Spleen (tissue), 11 donors: ENCODE data around the gene ADCY1. TPM values are rescaled to one million over a fixed set of nuclear protein-coding genes. Genes with fewer than 3 reads are reported as not detected.

Experiments used
- DNase-seq: peaks from one replicate; pipeline ENCODE4 v3.0.0-alpha.2; 2020
- H3K27ac ChIP-seq, 8 donors: fragments of 200-600 bp; sonication (generic) in 7 of 8; 1 replicate in 4 of 8; 2 replicates in 4 of 8; pipeline versions ENCODE4 v1.5.0 to v1.8.0; 2016 to 2021; ENCODE audit warnings: inconsistent platforms in 4 of 8, mild to moderate bottlenecking in 4 of 8, moderate library complexity in 1 of 8
- H3K27me3 ChIP-seq, 7 donors: fragments of 200-600 bp; sonication (generic) in 6 of 7; replicated peaks in 1 of 7; 1 replicate in 4 of 7; 2 replicates in 3 of 7; pipeline versions ENCODE4 v1.5.0 to v1.8.0; 2016 to 2021; ENCODE audit warnings: inconsistent platforms in 3 of 7, mild to moderate bottlenecking in 1 of 7
- H3K36me3 ChIP-seq, 6 donors: fragments of 200-600 bp; sonication (generic) in 5 of 6; 1 replicate in 4 of 6; 2 replicates in 2 of 6; pipeline versions ENCODE4 v1.5.0 to v1.8.0; 2016 to 2021; ENCODE audit warnings: inconsistent platforms in 2 of 6
- H3K4me1 ChIP-seq, 6 donors: fragments of 200-600 bp; sonication (generic) in 5 of 6; 1 replicate in 3 of 6; 2 replicates in 3 of 6; pipeline versions ENCODE4 v1.5.0 to v1.8.0; 2016 to 2021; ENCODE audit warnings: inconsistent platforms in 3 of 6
- H3K4me3 ChIP-seq, 8 donors: fragments of 200-600 bp; sonication (generic) in 7 of 8; 1 replicate in 4 of 8; 2 replicates in 4 of 8; pipeline versions ENCODE4 v1.5.0 to v1.8.0; 2016 to 2021; ENCODE audit warnings: inconsistent platforms in 4 of 8, mild to moderate bottlenecking in 4 of 8, moderate library complexity in 2 of 8
- H3K9me3 ChIP-seq, 8 donors: fragments of 200-600 bp; sonication (generic) in 7 of 8; 1 replicate in 4 of 8; 2 replicates in 4 of 8; pipeline versions ENCODE4 v1.5.0 to v1.8.0; 2016 to 2021; ENCODE audit warnings: inconsistent platforms in 4 of 8
- CTCF ChIP-seq, 11 experiments: fragments of 200-600 bp in 7 of 11; fragments of 450-650 bp in 4 of 11; sonication (generic) in 4 of 11; IDR thresholded peaks in 8 of 11; conservative IDR thresholded peaks in 3 of 11; 1 replicate in 7 of 11; 2 replicates in 4 of 11; pipeline versions ENCODE4 v1.4.0 to v1.8.0; 2016 to 2021; ENCODE audit warnings: antibody characterized with exemption in 11 of 11, inconsistent platforms in 4 of 11, mild to moderate bottlenecking in 1 of 11
- POLR2A ChIP-seq, 3 donors: fragments of 450-650 bp; IDR thresholded peaks; one replicate each; pipeline ENCODE4 v1.5.1; 2017; ENCODE audit warnings: antibody characterized with exemption in 3 of 3, mild to moderate bottlenecking in 1 of 3
- POLR2AphosphoS5 ChIP-seq, 3 donors: sonication (generic); formaldehyde crosslinking; IDR thresholded peaks; one replicate each; pipeline ENCODE4 v1.5.1; 2017; ENCODE audit warnings: antibody characterized with exemption in 3 of 3
- WGBS, 5 donors: extraction: QIAGEN DNeasy Blood & Tissue Kit in 3 of 5; methylation state at CpG; one replicate each; pipeline versions ENCODE4 v1.1.5 to v1.1.7; 2013 to 2018; 5-methylcytosine and 5-hydroxymethylcytosine counted together
- intact Hi-C: fragments of 100-400 bp; cut with DNase I; formaldehyde crosslinking; loops from one replicate; pipeline ENCODE4 v1.15.0; 2023; ENCODE audit warnings: low total_unique reads
- polyA plus RNA-seq, 3 donors: library from polyadenylated mRNA; stranded (reverse); fragments of 200-250 nt; gene quantifications; one replicate each; pipeline ENCODE4 v1.2.1, GENCODE V29; 2013
- total RNA-seq, 7 donors: library from RNA; depleted of rRNA in 3 of 7; stranded (reverse); fragments of >200 nt in 3 of 7; fragmentation: NEBNext Ultra II Directional in 4 of 7; extraction: Animal tissue kit (Norgen Biotek cat#: 25700) in 4 of 7; gene quantifications; one replicate each; pipeline versions ENCODE4 v1.1.0 to v1.2.1, GENCODE V29; 2016 to 2021
- donor health status: healthy with polysubstance abuse.
- donor health status: DM: no; HTN: no; CAD: no; lungs with moderate emphysema.
- donor health status: DM: no; HTN: no; CAD: no.
- donor health status: Bipolar disorder and iron deficiency.
- donor health status: healthy.
- donor health status: DM: no; HTN: no; CAD: no.
- donor health status: DM: yes; HTN: yes; CAD: no.

Gene ADCY1
- total and polyA plus RNA-seq, 10 donors = 0.05 to 6.6 (median 1.8) TPM

- H3K4me1 ChIP-seq = peaks cover 0 to 5% (median 0%) of the 10 kb centered on the region in 6 donors
- WGBS, 5 donors = 68 to 79% (median 73%) methylated on average over 10 of the region's 10 CpGs
- TF ChIP-seq POLR2AphosphoS5 (IDR thresholded peaks at IDR 0.05) (no peak), POLR2A (IDR thresholded peaks at IDR 0.05) (no peak), CTCF (IDR thresholded peaks at IDR 0.05 in 8 of 11, conservative IDR thresholded peaks at IDR 0.05 in 3 of 11) (no peak)
- intact Hi-C loops = no loop called here
- H3K27me3 ChIP-seq = no peaks in the 10 kb centered on the region
- H3K36me3 ChIP-seq = no peaks in the 10 kb centered on the region
- H3K9me3 ChIP-seq = no peaks in the 10 kb centered on the region
- H3K27ac ChIP-seq = peak overlapping the region in 1 of 8 donors; percentile 27
- H3K4me3 ChIP-seq = no peak overlapping the region
- peak; percentile 68 for DNase-seq
Observed at GRCh38 chr7:45689011-45689796, 115.0 kb downstream of the ADCY1 start.

GRCh38 chr7:45689797-45690761, 115.9 kb downstream of the ADCY1 start:
- Histone ChIP-seq H3K4me3 (no peak overlapping the region), H3K9me3 (no peaks in the 10 kb centered on the region), H3K36me3 (no peaks in the 10 kb centered on the region), H3K4me1 (peaks cover 0 to 1% (median 0%) of the 10 kb centered on the region in 6 donors), H3K27me3 (no peaks in the 10 kb centered on the region), H3K27ac (peak overlapping the region in 1 of 8 donors; percentile 27)
- TF ChIP-seq POLR2A (IDR thresholded peaks at IDR 0.05) (no peak), POLR2AphosphoS5 (IDR thresholded peaks at IDR 0.05) (no peak), CTCF (IDR thresholded peaks at IDR 0.05 in 8 of 11, conservative IDR thresholded peaks at IDR 0.05 in 3 of 11) (no peak)
- intact Hi-C loops = no loop called here
- DNase-seq = peak; percentile 64
- 75 to 82% (median 78%) methylated on average over 14 to 15 of the region's 15 CpGs for WGBS, 5 donors

- no peak overlapping the region for H3K4me3 ChIP-seq
- no peaks in the 10 kb centered on the region for H3K9me3 ChIP-seq
- intact Hi-C loops = no loop called here
- DNase-seq = no peak
- TF ChIP-seq POLR2AphosphoS5 (IDR thresholded peaks at IDR 0.05) (no peak), POLR2A (IDR thresholded peaks at IDR 0.05) (no peak), CTCF (IDR thresholded peaks at IDR 0.05 in 8 of 11, conservative IDR thresholded peaks at IDR 0.05 in 3 of 11) (no peak)
- no peaks in the 10 kb centered on the region for H3K4me1 ChIP-seq
- H3K27ac ChIP-seq = no peak overlapping the region
- H3K27me3 ChIP-seq = no peaks in the 10 kb centered on the region
- H3K36me3 ChIP-seq = no peaks in the 10 kb centered on the region
Observed at GRCh38 chr7:45690762-45691150, 116.6 kb downstream of the ADCY1 start.
